K562 (cell line): ENCODE measurements around the gene ERCC3. TPM values are rescaled to one million over a fixed set of nuclear protein-coding genes. Genes with fewer than 3 reads are reported as not detected.

Experiments used
- BACH1 ChIP-seq: fragments of 200-800 bp; sonication (Bioruptor generic); IDR thresholded peaks from 2 replicates; pipeline ENCODE4 v1.6.1; 2016; ENCODE audit warnings: missing genetic modification characterization, missing compliant biosample characterization
- BRF1 ChIP-seq: IDR thresholded peaks from 3 replicates; pipeline ENCODE4 v1.6.1; 2011; ENCODE audit warnings: borderline replicate concordance, mild to moderate bottlenecking; ENCODE audit not compliant: insufficient read length; ENCODE audit errors: extremely low read depth
- C11orf30 ChIP-seq: fragments of 450-650 bp; IDR thresholded peaks from 2 replicates; pipeline ENCODE4 v1.6.1; 2016; ENCODE audit warnings: low read depth, mild to moderate bottlenecking
- CHD2 ChIP-seq: IDR thresholded peaks from 2 replicates; pipeline ENCODE4 v1.6.1; 2011; ENCODE audit warnings: low read depth, low read length
- CSDE1 ChIP-seq, 2 experiments: fragments of 450-650 bp; IDR thresholded peaks; 2 replicates each; pipeline ENCODE4 v1.6.1; 2016; ENCODE audit warnings: mild to moderate bottlenecking in 1 of 2
- DMBX1 ChIP-seq: fragments of 250-450 bp; sonication (Bioruptor Pico); IDR thresholded peaks from 2 replicates; pipeline ENCODE4 v1.8.0; 2022; ENCODE audit warnings: inconsistent platforms, mild to moderate bottlenecking, moderate library complexity, borderline replicate concordance
- FOXP1 ChIP-seq: sonication (generic); formaldehyde crosslinking; IDR thresholded peaks from 2 replicates; pipeline ENCODE4 v1.8.0; 2022; ENCODE audit warnings: mild to moderate bottlenecking, missing genetic modification reagents
- KAT2B ChIP-seq: IDR thresholded peaks from one replicate; pipeline ENCODE4 v1.6.1; 2012; ENCODE audit warnings: low read depth, mild to moderate bottlenecking, control low read depth, inconsistent platforms, low read length, moderate library complexity
- NCOR1 ChIP-seq: fragments of 450-650 bp; IDR thresholded peaks from 2 replicates; pipeline ENCODE4 v1.6.1; 2016; ENCODE audit warnings: mild to moderate bottlenecking, moderate library complexity
- PRMT5 ChIP-seq: sonication (generic); formaldehyde crosslinking; IDR thresholded peaks from 2 replicates; pipeline ENCODE4 v1.5.0; 2020; ENCODE audit warnings: missing genetic modification reagents
- RAD51 ChIP-seq: fragments of 450-650 bp; IDR thresholded peaks from 2 replicates; pipeline ENCODE4 v1.7.1; 2016; ENCODE audit warnings: low read depth, mild to moderate bottlenecking, borderline replicate concordance
- SLC30A9 ChIP-seq: fragments of 250-450 bp; sonication (Bioruptor Pico); IDR thresholded peaks from 2 replicates; pipeline ENCODE4 v1.8.0; 2022; ENCODE audit warnings: mild to moderate bottlenecking, moderate library complexity
- TCF7 ChIP-seq: sonication (generic); IDR thresholded peaks from 2 replicates; pipeline ENCODE4 v1.6.1; 2016; ENCODE audit warnings: antibody characterized with exemption, borderline replicate concordance
- ZBTB7A ChIP-seq: IDR thresholded peaks from 2 replicates; pipeline ENCODE4 v1.6.1; 2011; ENCODE audit warnings: low read depth, mild to moderate bottlenecking, low read length, moderate library complexity, borderline replicate concordance; ENCODE audit not compliant: control insufficient read depth
- ZFP36 ChIP-seq: fragments of 150-350 bp; IDR thresholded peaks from 2 replicates; pipeline ENCODE4 v1.6.1; 2018; ENCODE audit warnings: low read length, low read depth; ENCODE audit not compliant: partially characterized antibody
- ZNF165 ChIP-seq: fragments of 250-450 bp; sonication (Bioruptor Pico); IDR thresholded peaks from 2 replicates; pipeline ENCODE4 v1.4.0; 2020; ENCODE audit warnings: borderline replicate concordance
- ZNF551 ChIP-seq: fragments of 250-450 bp; sonication (Bioruptor Pico); IDR thresholded peaks from 2 replicates; pipeline ENCODE4 v1.5.0; 2021; ENCODE audit warnings: mild to moderate bottlenecking, moderate library complexity
- ZNF589 ChIP-seq: fragments of 200-800 bp; sonication (Bioruptor generic); IDR thresholded peaks from 2 replicates; pipeline ENCODE4 v1.6.1; 2016; ENCODE audit warnings: low read depth, missing genetic modification characterization, missing compliant biosample characterization
- ZZZ3 ChIP-seq: fragments of 450-650 bp; IDR thresholded peaks from 2 replicates; pipeline ENCODE4 v1.6.1; 2016; ENCODE audit warnings: antibody characterized with exemption, mild to moderate bottlenecking, moderate library complexity
- polyA plus RNA-seq, 8 experiments: library from polyadenylated mRNA; depleted of rRNA in 4 of 8; stranded (reverse) in 5 of 8; unstranded in 3 of 8; fragments of >200 nt; fragmentation: Nextera tagmentation in 2 of 8; fragmentation: Illumina TruSeq in 1 of 8; extraction: Ambion mirVana in 2 of 8; extraction: Trizol in 1 of 8; gene quantifications; 2 replicates each; pipeline versions ENCODE4 v1.2.1 to v1.2.3, GENCODE V29; 2011 to 2014; ENCODE audit warnings: inconsistent platforms in 1 of 8, missing spikeins in 1 of 8
- total RNA-seq, 7 experiments: library from RNA; depleted of rRNA in 6 of 7; stranded (reverse); fragments of >200 nt in 6 of 7; fragmentation: Illumina TruSeq in 2 of 7; extraction: Trizol in 2 of 7; gene quantifications; 2 replicates each; pipeline versions ENCODE4 v1.2.1 to v1.2.3, GENCODE V29; 2011 to 2021; ENCODE audit warnings: low replicate concordance in 1 of 7
- TF ChIP-seq, protein P1 (sequence below): fragments of 450-650 bp; IDR thresholded peaks from 2 replicates; pipeline ENCODE4 v1.6.1; 2016; ENCODE audit warnings: low read depth
- TF ChIP-seq, protein P2 (sequence below): conservative IDR thresholded peaks from 2 replicates; pipeline ENCODE4 v1.6.1; 2011; ENCODE audit warnings: low read depth, mild to moderate bottlenecking, low read length; ENCODE audit not compliant: control insufficient read depth

ERCC3 gene
- total and polyA plus RNA-seq, 9 of the 15 experiments (the other 6 are each of a cell fraction or from before 2014, with no cell fraction given): 17.9 to 61.5 (median 43.1) TPM

DNA sequence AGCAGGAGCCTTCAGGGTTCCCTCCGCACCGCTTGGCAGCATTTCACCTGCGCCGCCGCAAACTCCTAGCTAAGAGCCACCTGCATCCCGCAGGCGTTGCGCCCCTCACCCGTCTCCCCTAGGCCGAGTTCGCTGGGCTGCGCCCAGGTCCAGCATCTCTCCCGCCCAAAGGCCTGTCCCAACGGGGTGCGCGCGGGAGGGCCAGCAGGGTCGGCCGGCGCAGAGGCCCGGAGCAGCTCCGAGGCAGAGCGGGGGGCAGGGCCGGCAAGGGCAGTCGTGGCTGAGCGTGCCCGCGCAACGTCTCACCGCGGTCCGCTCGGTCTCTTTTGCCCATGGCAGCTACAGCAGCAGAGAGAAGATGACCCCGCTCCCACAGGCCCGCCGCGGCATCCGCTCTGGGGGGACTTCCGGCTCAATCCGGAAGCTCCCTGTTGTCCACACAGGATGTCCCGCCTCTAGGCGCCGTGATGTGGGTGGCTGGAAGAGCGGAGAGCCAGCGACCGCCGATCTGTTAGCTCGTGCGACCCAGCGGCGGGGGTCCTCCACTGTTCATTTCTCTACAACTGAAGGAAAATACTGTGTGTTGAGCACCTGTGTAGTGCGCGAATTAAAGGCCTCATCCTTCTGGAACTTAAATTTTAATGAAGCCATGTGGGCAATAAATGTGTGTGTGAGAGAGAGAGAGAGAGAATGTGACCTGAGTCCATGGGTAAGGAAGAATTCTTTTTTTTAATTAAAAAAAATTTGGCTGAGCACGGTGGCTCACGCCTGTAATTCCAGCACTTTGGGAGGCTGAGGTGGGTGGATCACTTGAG lies at the start of gene ERCC3 (continued):
- TF ChIP-seq ZBTB7A (peak; percentile 69), DMBX1 (CRISPR knock-in tag) (no peak), ZNF589 (CRISPR knock-in tag) (no peak), TCF7 (no peak), ZNF165 (CRISPR knock-in tag) (no peak), C11orf30 (peak; percentile 72), FOXP1 (CRISPR knock-in tag) (peak; percentile 73), PRMT5 (no peak), BACH1 (tag) (no peak), ZFP36 (no peak), CHD2 (no peak), BRF1 (no peak), SLC30A9 (CRISPR knock-in tag) (no peak), KAT2B (no peak), CSDE1 (IDR thresholded peaks at IDR 0.05) (no peak), NCOR1 (no peak), ZNF551 (CRISPR knock-in tag) (no peak), RAD51 (no peak), ZZZ3 (no peak)
- TF ChIP-seq, protein P1, sequence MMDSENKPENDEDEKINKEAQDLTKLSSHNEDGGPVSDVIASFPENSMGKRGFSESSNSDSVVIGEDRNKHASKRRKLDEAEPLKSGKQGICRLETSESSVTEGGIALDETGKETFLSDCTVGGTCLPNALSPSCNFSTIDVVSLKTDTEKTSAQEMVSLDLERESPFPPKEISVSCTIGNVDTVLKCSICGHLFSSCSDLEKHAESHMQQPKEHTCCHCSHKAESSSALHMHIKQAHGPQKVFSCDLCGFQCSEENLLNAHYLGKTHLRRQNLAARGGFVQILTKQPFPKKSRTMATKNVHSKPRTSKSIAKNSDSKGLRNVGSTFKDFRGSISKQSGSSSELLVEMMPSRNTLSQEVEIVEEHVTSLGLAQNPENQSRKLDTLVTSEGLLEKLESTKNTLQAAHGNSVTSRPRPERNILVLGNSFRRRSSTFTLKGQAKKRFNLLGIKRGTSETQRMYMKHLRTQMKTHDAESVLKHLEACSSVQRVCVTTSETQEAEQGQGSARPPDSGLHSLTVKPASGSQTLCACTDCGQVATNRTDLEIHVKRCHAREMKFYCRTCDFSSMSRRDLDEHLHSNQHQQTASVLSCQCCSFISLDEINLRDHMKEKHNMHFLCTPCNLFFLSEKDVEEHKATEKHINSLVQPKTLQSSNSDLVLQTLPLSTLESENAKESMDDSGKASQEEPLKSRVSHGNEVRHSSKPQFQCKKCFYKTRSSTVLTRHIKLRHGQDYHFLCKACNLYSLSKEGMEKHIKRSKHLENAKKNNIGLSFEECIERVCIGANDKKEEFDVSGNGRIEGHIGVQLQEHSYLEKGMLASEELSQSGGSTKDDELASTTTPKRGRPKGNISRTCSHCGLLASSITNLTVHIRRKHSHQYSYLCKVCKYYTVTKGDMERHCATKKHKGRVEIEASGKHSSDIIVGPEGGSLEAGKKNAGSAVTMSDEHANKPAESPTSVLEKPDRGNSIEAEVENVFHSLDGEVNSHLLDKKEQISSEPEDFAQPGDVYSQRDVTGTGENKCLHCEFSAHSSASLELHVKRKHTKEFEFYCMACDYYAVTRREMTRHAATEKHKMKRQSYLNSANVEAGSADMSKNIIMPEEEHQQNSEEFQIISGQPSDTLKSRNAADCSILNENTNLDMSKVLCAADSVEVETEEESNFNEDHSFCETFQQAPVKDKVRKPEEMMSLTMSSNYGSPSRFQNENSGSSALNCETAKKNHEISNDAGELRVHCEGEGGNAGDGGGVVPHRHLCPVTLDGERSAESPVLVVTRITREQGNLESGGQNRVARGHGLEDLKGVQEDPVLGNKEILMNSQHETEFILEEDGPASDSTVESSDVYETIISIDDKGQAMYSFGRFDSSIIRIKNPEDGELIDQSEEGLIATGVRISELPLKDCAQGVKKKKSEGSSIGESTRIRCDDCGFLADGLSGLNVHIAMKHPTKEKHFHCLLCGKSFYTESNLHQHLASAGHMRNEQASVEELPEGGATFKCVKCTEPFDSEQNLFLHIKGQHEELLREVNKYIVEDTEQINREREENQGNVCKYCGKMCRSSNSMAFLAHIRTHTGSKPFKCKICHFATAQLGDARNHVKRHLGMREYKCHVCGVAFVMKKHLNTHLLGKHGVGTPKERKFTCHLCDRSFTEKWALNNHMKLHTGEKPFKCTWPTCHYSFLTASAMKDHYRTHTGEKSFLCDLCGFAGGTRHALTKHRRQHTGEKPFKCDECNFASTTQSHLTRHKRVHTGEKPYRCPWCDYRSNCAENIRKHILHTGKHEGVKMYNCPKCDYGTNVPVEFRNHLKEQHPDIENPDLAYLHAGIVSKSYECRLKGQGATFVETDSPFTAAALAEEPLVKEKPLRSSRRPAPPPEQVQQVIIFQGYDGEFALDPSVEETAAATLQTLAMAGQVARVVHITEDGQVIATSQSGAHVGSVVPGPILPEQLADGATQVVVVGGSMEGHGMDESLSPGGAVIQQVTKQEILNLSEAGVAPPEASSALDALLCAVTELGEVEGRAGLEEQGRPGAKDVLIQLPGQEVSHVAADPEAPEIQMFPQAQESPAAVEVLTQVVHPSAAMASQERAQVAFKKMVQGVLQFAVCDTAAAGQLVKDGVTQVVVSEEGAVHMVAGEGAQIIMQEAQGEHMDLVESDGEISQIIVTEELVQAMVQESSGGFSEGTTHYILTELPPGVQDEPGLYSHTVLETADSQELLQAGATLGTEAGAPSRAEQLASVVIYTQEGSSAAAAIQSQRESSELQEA: no peak
- TF ChIP-seq, protein P2, sequence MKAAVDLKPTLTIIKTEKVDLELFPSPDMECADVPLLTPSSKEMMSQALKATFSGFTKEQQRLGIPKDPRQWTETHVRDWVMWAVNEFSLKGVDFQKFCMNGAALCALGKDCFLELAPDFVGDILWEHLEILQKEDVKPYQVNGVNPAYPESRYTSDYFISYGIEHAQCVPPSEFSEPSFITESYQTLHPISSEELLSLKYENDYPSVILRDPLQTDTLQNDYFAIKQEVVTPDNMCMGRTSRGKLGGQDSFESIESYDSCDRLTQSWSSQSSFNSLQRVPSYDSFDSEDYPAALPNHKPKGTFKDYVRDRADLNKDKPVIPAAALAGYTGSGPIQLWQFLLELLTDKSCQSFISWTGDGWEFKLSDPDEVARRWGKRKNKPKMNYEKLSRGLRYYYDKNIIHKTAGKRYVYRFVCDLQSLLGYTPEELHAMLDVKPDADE: no peak
